Measurements from ENCODE around the gene MAT1A.

- TF ChIP-seq SIRT6 (IDR thresholded peaks at IDR 0.05; ENCODE audit: low read length) (no peak), EP300 (IDR thresholded peaks at IDR 0.05; ENCODE audit: borderline replicate concordance in 1 of 2, low read depth in 2 of 2, low read length in 2 of 2) (no peak), JUND (IDR thresholded peaks at IDR 0.05; ENCODE audit: low read length) (no peak), RXRA (IDR thresholded peaks at IDR 0.05; ENCODE audit: insufficient read depth, low read depth, low read length) (no peak), RAD21 (IDR thresholded peaks at IDR 0.05 in 1 of 2, conservative IDR thresholded peaks at IDR 0.05 in 1 of 2; ENCODE audit: low read depth in 2 of 2, low read length in 2 of 2) (no peak), ASH2L (IDR thresholded peaks at IDR 0.05; ENCODE audit: low read length) (no peak), MAX (IDR thresholded peaks at IDR 0.05) (no peak)
- TF ChIP-seq, protein P1, sequence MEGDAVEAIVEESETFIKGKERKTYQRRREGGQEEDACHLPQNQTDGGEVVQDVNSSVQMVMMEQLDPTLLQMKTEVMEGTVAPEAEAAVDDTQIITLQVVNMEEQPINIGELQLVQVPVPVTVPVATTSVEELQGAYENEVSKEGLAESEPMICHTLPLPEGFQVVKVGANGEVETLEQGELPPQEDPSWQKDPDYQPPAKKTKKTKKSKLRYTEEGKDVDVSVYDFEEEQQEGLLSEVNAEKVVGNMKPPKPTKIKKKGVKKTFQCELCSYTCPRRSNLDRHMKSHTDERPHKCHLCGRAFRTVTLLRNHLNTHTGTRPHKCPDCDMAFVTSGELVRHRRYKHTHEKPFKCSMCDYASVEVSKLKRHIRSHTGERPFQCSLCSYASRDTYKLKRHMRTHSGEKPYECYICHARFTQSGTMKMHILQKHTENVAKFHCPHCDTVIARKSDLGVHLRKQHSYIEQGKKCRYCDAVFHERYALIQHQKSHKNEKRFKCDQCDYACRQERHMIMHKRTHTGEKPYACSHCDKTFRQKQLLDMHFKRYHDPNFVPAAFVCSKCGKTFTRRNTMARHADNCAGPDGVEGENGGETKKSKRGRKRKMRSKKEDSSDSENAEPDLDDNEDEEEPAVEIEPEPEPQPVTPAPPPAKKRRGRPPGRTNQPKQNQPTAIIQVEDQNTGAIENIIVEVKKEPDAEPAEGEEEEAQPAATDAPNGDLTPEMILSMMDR (IDR thresholded peaks at IDR 0.05; ENCODE audit: control extremely low read depth in 1 of 3, insufficient read depth in 1 of 3, low read depth in 1 of 3, low read length in 3 of 3): no peak
- TF ChIP-seq, protein P2, sequence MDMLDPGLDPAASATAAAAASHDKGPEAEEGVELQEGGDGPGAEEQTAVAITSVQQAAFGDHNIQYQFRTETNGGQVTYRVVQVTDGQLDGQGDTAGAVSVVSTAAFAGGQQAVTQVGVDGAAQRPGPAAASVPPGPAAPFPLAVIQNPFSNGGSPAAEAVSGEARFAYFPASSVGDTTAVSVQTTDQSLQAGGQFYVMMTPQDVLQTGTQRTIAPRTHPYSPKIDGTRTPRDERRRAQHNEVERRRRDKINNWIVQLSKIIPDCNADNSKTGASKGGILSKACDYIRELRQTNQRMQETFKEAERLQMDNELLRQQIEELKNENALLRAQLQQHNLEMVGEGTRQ (IDR thresholded peaks at IDR 0.05; ENCODE audit: low read length): no peak
Measured at GRCh38 chr10:80283119-80283518, 6.3 kb downstream of the MAT1A start.
